ENCODE measurements around the gene OR10W1.

- TF ChIP-seq CTCF (IDR thresholded peaks at IDR 0.05), result no peak
- TF ChIP-seq POLR2A (IDR thresholded peaks at IDR 0.05), result no peak
Measured at GRCh38 chr11:58222721-58223120, 45.3 kb downstream of the OR10W1 start.
